Measurements from ENCODE around the gene PLEKHG5.
"Not testable (repeated sequence)": the region's sequence is repeated elsewhere in the genome, so short reads cannot be mapped to it uniquely, and the experiment has no call there.

PLEKHG5 gene

DNA sequence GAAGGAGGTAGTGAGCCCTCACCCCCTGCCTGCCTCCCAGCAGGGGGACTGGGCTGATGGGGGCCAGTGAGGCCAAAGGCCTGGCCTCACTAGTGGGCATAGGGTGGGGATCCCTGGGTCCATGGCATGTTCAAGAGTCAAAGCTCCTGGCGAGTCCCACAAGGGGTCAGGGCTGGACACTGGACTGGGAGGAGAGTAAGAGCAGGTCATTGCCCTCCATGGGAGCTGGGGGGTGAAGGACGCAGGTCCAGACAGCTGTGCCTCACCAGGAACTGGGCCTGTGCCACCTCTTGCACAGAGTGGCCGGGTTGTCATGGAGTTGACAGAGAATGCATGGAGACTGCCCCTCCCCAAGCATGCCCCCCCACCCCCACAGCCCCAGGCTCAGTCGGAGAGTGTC lies 45.5 kb downstream of the PLEKHG5 start:
- DNase-seq (ENCODE audit: low read depth) = not testable (repeated sequence)

DNA sequence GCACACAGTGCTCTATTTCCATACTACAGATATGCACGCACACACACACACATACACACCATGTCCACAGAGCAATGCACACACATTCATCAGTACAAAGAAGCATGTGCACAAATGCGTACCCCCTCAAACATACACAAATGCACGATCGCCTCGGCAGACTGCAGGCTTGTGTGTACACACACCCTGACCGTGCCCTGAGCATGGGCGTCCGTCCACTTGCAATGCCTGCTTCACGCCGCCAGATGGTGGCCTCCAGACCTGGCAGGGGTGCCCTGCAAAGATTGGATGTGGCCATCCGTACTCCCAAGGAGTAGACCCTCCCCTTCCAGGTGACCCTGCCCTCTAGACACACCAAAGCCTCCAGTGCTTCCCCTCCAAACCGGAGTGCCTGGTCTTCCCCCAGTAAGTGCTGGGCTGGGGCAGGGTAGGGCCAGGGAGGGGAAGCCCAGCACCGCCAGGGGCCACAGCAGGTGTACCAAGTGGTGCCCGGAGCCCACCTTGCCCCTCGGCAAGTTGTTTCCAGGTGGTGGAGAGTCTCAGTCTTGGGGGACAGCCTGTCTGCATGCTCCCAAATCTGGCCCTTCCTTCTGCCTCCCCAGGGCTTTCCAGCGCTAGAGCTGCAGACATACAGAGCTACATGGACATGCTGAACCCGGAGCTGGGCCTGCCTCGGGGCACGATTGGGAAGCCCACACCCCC lies 46.3 kb downstream of the PLEKHG5 start:
- DNase-seq (ENCODE audit: low read depth) = no peak

DNA sequence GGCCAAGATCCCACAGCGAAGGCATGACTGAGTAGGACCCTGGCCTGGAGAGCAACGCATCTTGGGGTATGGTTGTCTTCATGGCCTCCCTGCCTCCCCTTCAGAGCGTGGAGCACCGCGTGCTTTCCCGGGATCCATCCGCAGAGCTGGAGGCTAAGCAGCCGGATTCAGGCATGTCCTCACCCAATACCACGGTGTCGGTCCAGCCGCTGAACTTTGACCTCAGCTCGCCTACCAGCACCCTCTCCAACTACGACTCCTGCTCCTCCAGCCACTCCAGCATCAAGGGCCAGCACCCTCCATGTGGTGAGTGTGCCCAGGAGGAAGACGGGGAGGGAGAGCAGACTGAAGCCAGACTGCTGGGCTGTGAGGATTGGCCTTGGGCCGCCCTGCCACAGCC lies 47.1 kb downstream of the PLEKHG5 start:
- DNase-seq (ENCODE audit: low read depth) = no peak

DNA sequence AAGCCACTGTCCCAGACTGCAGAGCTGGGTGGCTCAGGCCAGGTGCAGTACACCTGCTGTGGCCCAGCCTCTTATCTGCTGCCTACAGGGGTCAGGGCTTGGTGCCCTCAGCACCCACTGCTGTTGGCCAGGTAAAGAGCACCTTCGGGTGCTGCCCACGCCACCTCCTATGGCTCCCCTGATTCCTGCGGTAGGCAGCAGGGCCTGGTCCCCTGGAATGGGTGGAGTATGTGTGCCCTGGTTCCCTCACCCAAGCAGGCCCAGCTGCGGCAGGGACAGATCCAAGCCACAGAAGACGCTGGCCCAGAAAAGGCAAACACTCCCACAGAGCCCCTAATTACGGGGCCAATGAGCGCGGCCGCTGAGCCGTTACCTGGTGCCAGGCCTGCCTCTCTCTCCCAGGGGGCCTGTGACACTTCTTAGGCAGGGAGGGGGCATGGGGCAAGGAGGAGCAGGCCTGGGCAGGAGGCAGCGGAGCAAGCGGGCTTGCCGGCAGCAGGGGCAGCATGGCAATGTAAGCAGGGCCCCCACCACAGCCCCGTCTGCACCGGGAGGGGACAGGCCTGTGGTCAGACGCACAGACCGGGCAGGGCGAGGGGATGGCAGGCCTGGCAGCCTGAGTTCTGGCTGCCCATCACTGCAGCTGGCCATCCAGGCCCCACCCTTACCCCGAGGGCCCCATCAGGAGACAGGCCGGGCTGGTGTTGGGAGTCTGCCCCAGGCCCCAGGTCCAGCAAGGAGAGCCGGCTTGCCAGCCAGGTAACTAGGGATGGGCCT lies 47.9 kb downstream of the PLEKHG5 start:
- DNase-seq (ENCODE audit: low read depth) = no peak

DNA sequence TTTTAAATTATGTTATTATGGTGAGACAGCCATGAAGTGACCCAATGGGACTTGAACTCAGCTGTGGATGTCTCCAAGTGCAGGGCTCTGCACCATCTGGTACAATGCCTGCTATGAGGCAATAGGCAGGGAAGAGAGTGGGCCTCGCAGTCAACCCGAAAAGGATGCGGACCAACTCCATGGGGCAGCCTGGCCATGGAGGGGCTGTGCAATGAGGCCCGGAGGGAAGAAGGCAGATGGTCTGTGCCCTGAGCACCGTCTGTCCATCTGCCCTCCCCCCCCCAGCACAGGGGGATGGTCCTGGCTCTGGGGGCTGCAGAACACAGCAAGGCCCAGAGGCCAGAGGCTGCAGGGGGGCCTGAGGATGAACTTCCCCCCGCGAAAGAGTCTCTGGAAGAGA lies 49.9 kb downstream of the PLEKHG5 start:
- DNase-seq (ENCODE audit: low read depth) = no peak

DNA sequence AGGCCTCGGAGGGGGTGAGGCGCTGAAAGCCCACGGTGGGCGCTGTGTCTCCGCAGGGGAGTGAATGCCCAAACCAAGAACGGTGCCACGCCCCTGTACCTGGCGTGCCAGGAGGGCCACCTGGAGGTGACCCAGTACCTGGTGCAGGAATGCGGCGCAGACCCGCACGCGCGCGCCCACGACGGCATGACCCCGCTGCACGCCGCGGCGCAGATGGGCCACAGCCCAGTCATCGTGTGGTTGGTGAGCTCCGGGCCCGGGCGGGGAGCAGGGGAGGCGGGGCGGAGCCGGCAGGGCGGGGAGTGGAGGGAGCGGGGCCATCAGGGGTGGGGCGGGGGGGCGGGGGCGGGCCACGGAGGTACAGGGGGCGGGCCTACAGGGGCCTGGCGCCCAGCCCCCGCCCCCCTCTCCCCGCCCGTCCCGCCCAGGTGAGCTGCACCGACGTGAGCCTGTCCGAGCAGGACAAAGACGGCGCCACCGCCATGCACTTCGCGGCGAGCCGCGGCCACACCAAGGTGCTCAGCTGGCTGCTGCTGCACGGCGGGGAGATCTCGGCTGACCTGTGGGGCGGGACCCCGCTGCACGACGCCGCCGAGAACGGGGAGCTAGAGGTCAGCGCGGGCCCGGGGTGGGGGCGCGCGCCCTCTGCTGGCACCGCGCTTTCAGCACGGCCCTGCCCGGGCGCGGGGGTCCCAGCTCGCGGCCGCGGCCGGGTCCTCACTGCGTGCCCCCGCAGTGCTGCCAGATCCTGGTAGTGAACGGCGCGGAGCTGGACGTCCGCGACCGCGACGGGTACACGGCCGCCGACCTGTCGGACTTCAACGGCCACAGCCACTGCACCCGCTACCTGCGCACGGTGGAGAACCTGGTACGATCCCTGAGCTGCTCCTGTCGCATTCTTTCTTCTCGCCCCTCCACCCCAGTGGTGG lies 51.0 kb downstream of the PLEKHG5 start:
- DNase-seq (ENCODE audit: low read depth) = peak; percentile 60

DNA sequence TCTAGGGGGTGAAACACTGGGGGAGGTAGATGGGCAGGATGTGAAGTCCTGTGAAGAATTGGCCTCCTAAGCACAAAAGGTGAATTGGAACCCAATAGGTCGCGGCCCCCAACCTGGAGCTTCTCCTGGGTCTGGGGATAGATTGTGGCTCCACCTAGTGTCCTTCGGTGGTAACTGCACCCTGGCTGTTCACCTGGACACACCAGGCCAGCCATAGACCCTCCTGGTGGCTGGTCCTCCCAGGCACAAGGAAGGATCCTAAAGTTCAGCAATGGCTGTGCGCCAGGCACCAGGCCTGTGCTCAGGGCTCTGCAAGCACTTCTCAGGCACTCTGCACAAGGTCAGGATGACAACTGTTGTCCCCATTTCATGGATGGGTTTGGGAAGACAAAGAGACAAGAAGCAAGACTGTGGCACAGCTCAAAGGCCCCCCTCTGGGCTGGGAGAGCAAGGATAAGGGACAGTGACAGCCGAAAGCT lies 53.4 kb downstream of the PLEKHG5 start:
- peak; percentile 51 for DNase-seq (ENCODE audit: low read depth)

DNA sequence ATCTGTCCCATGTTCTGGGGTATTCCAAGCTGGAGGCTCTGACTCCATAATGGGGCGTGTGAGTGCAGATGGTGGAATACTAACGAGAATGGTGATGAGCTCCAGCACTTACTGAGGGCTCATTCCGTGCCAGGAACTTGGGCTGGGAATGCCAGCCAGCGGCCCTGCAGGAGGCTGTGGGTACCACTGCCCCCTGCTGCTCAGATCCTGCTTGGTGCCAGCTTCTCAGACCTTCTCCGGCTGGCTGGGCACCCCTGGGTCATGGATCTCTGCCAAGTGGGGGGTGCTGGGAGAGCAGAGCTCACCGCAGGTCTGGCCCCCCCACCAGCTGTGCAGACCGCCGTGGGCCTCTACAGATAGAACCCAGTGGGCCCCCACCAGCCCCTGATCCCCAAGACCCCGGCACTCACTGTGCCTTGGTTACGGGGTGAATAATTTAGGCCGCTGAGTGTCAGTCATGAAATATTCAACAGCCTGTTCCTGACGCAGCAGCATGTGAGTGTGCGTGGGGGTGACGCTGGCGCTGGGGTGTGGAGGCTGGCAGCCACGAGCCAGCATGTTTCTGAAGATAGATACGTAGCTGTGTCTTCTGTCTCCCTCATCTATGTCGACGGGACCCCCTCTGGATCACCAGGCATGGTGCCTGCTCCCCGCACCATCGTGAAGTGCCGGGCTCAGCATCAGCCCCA lies 54.3 kb downstream of the PLEKHG5 start:
- DNase-seq (ENCODE audit: low read depth) = not testable (repeated sequence)

DNA sequence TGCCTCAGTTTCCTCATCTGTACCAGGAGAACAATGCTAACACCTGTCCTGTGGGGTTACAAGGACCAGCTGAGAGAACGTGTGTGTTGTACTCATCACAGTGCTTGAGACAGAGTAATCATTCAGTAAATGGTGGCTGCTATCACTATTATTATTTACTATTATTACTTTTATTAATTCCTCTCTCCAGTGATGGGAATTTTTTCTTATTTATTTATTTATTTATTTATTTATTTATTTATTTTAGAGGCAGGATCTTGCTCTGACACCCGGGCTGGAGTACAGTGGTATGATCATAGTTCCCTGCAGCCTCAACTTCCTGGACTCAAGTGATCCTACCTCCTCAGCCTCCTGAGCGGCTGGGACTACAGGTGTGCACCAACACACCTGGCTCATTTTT lies 55.2 kb downstream of the PLEKHG5 start:
- DNase-seq (ENCODE audit: low read depth) = not testable (repeated sequence)

DNA sequence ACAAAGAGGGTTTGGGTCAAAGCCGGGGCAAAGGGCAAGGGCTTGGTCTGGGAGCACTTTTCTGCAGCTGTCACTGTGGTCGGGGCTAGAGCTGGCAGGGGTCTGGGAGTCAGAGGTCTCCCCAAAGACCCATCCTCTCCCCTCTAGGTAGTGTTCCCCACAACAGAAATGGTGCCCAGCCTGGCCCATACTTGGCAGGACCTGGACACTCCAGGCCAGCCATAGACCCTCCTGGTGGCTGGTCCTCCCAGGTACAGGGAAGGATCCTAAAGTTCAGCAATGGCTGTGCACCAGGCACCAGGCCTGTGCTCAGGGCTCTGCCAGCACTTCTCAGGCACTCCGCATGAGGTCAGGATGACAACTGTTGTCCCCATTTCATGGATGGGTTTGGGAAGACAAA lies 55.9 kb downstream of the PLEKHG5 start:
- no peak for DNase-seq (ENCODE audit: low read depth)

DNA sequence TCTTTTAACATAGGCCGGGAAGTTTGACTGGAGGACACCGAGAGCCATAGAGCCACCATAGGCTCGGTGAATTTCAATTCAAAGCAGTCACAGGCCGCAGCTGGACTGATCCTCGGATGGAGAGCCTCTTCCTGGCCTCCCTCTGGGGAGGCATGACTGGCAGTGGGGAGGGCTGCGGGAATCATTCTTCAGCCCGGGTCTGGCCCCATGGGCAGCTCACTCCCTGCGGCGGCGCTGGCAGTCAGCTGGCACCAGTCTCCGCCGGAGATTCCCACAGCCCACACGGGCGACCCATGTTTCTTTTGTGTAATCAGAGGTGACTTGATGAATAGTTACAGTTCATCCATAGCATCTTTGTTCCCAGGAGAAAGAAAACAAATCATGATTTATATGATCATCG lies 56.3 kb downstream of the PLEKHG5 start:
- no peak for DNase-seq (ENCODE audit: low read depth)

DNA sequence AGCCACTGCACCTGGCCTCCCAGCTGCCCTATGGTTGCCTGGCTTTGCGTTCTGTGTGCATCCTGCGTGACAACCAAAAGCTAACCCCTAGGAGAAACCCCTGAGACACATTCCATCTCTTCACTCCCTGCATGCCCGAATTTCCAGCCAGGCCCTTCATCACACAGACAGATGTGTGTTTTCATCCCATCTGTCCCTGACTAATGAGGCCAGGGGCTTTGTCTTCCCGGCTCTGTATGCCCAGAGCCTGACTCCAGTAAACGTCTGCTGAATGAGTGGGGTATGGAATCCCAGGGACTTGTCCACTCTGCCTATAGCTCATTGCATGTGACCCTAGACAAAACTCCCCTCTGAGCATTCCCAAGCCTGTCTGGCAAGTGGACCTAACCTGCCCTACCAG lies 57.3 kb downstream of the PLEKHG5 start:
- no peak for DNase-seq (ENCODE audit: low read depth)

DNA sequence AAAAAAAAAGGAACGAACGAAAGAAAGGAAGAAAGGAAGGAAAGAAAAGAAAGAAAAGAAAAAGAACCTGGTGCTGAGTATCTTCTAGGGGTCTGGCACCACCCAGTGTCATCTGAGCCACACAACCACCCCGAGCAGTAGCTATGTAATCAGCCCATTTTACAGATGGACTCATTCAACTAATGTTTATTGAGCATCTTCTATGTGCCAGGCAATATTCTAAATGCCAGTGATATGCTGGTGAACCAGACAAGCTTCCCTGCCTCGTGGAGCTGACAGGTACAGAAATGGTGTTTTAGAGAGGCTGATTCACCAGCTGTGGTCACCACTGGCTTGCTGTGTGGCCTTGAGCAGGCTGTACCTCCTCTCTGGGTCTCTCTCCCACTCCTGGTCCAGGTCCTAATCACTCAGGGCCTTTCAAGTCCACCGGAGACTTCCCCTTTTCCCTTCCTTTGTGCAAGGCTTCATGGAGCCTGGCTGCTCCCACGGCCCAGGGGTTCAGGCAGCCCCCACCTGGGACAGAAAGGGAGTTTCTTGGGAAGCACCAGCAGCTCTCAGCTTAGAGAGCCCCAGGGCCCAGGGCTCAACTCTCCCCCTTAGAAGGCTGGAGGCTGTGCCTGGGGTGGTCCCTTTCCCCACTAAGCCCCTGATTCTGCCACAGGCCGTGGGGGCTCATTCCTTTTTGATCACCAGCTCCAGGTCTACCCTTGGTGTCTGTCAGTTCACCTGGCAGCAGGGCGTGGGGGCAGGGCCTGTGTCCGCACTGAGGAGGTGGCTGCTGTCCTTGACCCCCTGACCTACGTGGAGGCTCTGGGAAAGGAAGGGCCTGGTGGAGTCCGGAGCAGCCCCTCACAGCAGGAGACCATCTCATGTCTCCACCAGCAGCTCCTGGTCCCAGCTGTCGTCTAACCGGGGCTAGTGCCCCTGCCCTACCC lies 59.6 kb downstream of the PLEKHG5 start:
- not testable (repeated sequence) for DNase-seq (ENCODE audit: low read depth)

DNA sequence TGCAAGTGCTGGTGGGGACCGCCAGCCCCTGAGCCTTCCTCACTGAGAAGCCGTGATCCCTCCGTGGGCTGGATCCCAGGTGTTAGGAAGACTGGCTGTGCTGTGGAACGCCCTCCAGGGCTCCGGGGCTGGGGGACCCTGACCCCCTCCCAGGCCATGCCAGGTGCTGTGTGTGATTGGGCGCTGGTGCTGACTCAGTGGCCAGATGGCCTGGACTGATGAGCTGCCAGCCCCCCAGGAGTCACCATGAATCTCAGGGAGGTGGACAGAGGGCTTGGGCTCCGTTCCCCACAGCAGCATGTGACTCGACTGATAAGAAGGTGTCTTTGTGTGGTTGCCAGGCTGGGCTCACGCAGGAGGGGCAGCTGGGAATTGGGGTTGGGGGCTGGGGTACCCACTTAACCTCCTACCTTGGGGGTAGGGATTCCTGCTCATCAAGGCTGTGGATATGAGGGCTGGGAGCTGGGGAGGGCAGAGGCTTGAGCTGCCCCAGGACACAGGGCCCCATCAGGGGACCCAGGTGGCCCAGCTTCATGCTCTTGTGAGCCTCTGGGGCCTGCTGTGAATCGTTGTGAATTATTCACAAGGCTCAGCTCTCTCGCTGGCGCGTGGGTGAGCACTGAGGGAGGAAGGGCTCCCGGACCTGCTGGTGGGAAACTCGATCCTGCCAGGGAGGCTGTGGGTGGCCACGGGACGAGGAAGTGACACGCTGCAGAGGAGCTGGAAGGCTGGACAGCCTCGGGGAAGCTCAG lies 61.6 kb downstream of the PLEKHG5 start:
- DNase-seq (ENCODE audit: low read depth) = not testable (repeated sequence)

DNA sequence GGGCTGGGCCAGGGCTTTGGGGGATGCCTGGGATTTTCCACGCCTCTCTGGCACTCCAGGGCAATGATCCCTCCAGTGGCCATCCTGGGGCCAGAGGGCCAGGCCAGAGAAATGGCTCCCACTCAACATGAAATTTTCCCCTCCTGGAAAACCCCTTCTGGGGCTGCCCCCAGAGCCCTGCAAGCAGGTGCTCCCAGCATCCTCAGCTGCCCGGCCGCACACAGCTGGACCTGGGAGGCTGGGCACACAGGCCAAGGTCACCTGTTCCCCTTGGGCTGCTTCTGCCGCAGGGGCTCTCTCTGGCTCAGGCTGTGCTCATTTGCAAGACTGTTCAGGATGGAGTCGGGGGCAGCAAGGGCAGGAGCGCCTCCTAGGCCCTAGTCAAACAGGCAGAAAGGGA lies 63.0 kb downstream of the PLEKHG5 start:
- not testable (repeated sequence) for DNase-seq (ENCODE audit: low read depth)

DNA sequence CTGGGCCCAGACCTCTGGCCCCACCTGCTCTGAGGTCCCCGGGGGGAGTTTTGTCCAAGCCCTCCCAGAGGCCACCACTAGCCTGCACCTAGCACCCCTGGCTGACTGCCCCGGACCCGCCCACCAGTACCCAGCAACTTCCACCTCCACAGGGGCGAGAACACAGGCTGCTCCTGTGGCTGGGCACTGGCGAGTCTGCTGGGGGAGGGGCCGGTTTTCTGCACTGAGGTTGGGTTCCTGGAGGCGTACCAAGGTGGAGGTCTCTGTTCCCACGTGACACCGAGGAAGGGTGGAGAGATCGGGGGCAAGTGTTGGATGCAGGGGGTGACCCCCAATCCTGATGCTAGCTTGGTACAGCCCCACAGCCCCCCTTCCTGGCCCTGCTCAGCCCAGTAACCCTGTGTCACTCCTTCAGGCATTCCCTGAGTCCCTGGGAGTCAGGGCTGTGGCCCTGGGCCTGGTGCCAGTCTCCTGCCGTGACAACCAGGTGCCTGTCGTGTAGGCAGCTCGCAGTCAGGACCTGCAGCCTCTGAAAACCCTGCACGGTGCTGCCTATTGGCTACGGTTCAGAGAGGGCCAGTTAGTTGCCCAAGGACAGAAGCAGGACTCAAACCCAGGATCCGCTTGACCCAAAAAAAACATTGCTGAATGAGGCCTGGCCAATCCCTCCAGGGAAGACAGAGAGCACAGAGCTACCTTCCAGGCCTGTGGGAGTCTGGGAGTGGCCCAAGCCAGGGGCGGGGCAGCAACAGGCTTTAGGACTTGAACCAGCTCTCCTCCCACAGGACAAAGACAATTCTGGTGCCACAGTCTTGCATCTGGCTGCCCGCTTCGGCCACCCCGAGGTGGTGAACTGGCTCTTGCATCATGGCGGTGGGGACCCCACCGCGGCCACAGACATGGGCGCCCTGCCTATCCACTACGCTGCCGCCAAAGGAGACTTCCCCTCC lies 63.8 kb downstream of the PLEKHG5 start:
- DNase-seq (ENCODE audit: low read depth) = no peak

DNA sequence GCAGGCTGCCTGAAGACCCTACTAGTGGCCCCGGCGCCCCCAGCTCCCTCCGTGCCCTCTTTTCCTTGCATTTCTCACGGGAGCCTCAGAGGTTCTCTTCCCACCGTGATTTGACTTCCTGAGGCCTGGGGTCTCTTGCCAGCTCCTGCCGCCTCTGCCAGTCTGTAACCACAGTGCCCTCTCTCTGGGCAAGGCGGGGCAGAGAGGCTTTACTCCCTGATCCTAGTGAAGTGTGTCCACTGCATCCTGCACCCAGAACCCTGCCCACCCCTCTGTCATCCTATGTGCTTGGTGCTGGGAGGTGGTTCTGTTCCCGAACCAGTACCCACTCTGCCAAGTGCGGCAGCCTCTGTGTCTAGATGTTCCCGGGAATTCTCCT lies 64.5 kb downstream of the PLEKHG5 start:
- no peak for DNase-seq (ENCODE audit: low read depth)

DNA sequence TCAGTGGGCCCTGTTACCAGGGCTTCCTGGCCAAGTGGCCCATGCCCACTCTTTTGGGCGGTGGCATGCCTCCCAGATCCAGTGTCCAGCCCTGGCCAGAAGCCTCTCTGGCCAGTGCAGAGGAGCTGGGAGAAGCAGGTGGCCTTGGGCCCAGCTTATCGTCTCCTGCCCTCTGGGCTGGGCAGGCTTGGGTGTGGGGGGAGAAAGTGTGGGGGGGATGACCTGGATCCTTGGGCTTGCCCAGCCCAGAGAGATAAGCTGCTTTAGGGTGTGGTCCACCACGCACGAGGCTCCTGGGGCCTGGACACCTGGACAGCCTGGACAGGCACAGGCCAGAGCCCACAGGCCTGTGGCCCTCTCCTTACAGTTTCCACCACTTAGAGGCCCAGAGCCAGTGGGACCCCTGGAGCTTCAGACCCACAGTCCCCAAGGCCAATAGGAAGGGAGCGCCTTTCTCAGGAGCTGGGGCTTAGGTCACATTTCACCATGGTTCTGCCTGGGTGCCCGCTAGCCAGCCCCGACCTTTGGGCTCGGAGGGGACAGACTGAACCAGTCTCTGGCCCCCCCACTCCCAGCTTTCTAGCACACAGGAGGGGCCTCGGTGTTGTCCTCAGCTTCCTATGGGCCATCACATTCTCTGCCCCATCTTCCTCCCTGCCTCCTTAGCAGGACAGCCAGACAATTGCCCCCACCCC lies 65.0 kb downstream of the PLEKHG5 start:
- no peak for DNase-seq (ENCODE audit: low read depth)
